ENCODE measurements around the gene MCF2.

GRCh38 chrX:139724626-139725025 lies 16.7 kb upstream of the MCF2 start:
- no peak for TF ChIP-seq CTCF (IDR thresholded peaks at IDR 0.05)
- TF ChIP-seq POLR2A (IDR thresholded peaks at IDR 0.05) = no peak

All from uterus (tissue), 2 donors.